GM23338 (cell line): Measurements from ENCODE around the gene G3BP1. TPM values are rescaled to one million over a fixed set of nuclear protein-coding genes. Genes with fewer than 3 reads are reported as not detected.

Source experiments
- ATAC-seq: fragments of 200-7000 bp; cut with Tn5 transposase; 3 replicates; pipeline ENCODE4 v1.9.1; 2020
- DNase-seq: peaks from one replicate; pipeline ENCODE4 v3.0.0-alpha.2; 2015; ENCODE audit warnings: low spot score
- H2AFZ ChIP-seq: fragments of 200-600 bp; sonication (generic); 2 replicates; pipeline ENCODE4 v1.8.0; 2016; ENCODE audit warnings: antibody characterized with exemption, mild to moderate bottlenecking, moderate library complexity
- H3F3A ChIP-seq: fragments of 200-600 bp; sonication (generic); replicated peaks from 2 replicates; pipeline ENCODE4 v1.8.0; 2017; ENCODE audit warnings: antibody characterized with exemption, mixed run types, low read depth
- H3K27ac ChIP-seq: fragments of 200-600 bp; sonication (generic); 2 replicates; pipeline ENCODE4 v1.6.1; 2016; ENCODE audit warnings: low read depth
- H3K27me3 ChIP-seq: fragments of 200-600 bp; sonication (generic); 2 replicates; pipeline ENCODE4 v1.8.0; 2016; ENCODE audit warnings: mild to moderate bottlenecking, mixed run types, moderate library complexity; ENCODE audit not compliant: insufficient read depth
- H3K36me3 ChIP-seq: fragments of 200-600 bp; sonication (generic); 2 replicates; pipeline ENCODE4 v1.8.0; 2016; ENCODE audit warnings: mild to moderate bottlenecking; ENCODE audit not compliant: insufficient read depth
- H3K4me1 ChIP-seq: fragments of 200-600 bp; sonication (generic); 2 replicates; pipeline ENCODE4 v1.8.0; 2016; ENCODE audit warnings: mild to moderate bottlenecking, moderate library complexity; ENCODE audit not compliant: insufficient read depth
- H3K4me2 ChIP-seq: fragments of 200-600 bp; sonication (generic); 2 replicates; pipeline ENCODE4 v1.7.1; 2017; ENCODE audit warnings: mixed run types
- H3K4me3 ChIP-seq: fragments of 200-600 bp; sonication (generic); 2 replicates; pipeline ENCODE4 v1.6.1; 2016; ENCODE audit warnings: mixed run types
- H3K79me2 ChIP-seq: fragments of 200-600 bp; sonication (generic); replicated peaks from 2 replicates; pipeline ENCODE4 v1.8.0; 2017; ENCODE audit warnings: mild to moderate bottlenecking; ENCODE audit not compliant: insufficient read depth
- H3K9me2 ChIP-seq: fragments of 200-600 bp; sonication (generic); 2 replicates; pipeline ENCODE4 v1.8.0; 2017; ENCODE audit not compliant: insufficient read depth
- H4K20me1 ChIP-seq: fragments of 200-600 bp; sonication (generic); replicated peaks from 2 replicates; pipeline ENCODE4 v1.8.0; 2017; ENCODE audit warnings: mild to moderate bottlenecking; ENCODE audit not compliant: insufficient read depth
- H3K27ac Mint-ChIP-seq: 2 replicates; pipeline ENCODE4 v1.8.0; 2020; ENCODE audit warnings: inconsistent platforms, mild to moderate bottlenecking, moderate library complexity, mixed read lengths
- H3K27me3 Mint-ChIP-seq: 3 replicates; pipeline ENCODE4 v1.8.0; 2022; ENCODE audit warnings: low read depth, mild to moderate bottlenecking, moderate library complexity, mixed read lengths, inconsistent platforms; ENCODE audit not compliant: insufficient read depth, poor library complexity
- H3K36me3 Mint-ChIP-seq: 3 replicates; pipeline ENCODE4 v1.8.0; 2021; ENCODE audit warnings: low read depth, mild to moderate bottlenecking, inconsistent platforms, moderate library complexity, mixed read lengths
- H3K4me1 Mint-ChIP-seq: 3 replicates; pipeline ENCODE4 v1.8.0; 2020; ENCODE audit warnings: mild to moderate bottlenecking, inconsistent platforms, mixed read lengths
- H3K4me3 Mint-ChIP-seq: 3 replicates; pipeline ENCODE4 v1.8.0; 2021; ENCODE audit warnings: moderate library complexity, mild to moderate bottlenecking, inconsistent platforms, mixed read lengths
- H3K9me3 Mint-ChIP-seq: 3 replicates; pipeline ENCODE4 v1.8.0; 2020; ENCODE audit warnings: moderate library complexity, mild to moderate bottlenecking, inconsistent platforms, mixed read lengths
- EZH2 ChIP-seq: fragments of 200-600 bp; sonication (generic); IDR thresholded peaks from one replicate; pipeline ENCODE4 v1.8.0; 2017; ENCODE audit warnings: antibody characterized with exemption, mild to moderate bottlenecking, low read depth; ENCODE audit not compliant: unreplicated experiment
- JUNB ChIP-seq: IDR thresholded peaks from one replicate; pipeline ENCODE4 v1.6.1; 2016; ENCODE audit warnings: antibody characterized with exemption; ENCODE audit not compliant: unreplicated experiment
- NANOG ChIP-seq: IDR thresholded peaks from 2 replicates; pipeline ENCODE4 v1.6.1; 2016; ENCODE audit warnings: antibody characterized with exemption, borderline replicate concordance
- ZNF114 ChIP-seq: fragments of 250-450 bp; sonication (Bioruptor Pico); IDR thresholded peaks from 2 replicates; pipeline ENCODE4 v1.5.0; 2020; ENCODE audit warnings: mild to moderate bottlenecking, moderate library complexity
- ZNF331 ChIP-seq: fragments of 250-450 bp; sonication (Bioruptor Pico); IDR thresholded peaks from 2 replicates; pipeline ENCODE4 v1.5.0; 2020; ENCODE audit warnings: low read depth, mild to moderate bottlenecking, moderate library complexity
- polyA plus RNA-seq: library from polyadenylated mRNA; unstranded; fragments of >200 nt; fragmentation: Nextera tagmentation; extraction: Ambion mirVana; gene quantifications from 2 replicates; pipeline ENCODE4 v1.2.1, GENCODE V29; 2016
- total RNA-seq: library from RNA; depleted of rRNA; stranded (reverse); fragments of >200 nt; shearing (Covaris generic); gene quantifications from 2 replicates; pipeline ENCODE4 v1.2.3, GENCODE V29; 2014
- TF ChIP-seq, protein P1 (sequence below), 2 experiments: fragments of 200-600 bp in 1 of 2; sonication (generic) in 1 of 2; conservative IDR thresholded peaks; 2 replicates each; pipeline versions ENCODE4 v1.5.1 to v1.6.1; 2016 to 2017; ENCODE audit warnings: antibody characterized with exemption in 2 of 2, low read depth in 2 of 2, mild to moderate bottlenecking in 2 of 2, moderate library complexity in 1 of 2
- TF ChIP-seq, protein P2 (sequence below): IDR thresholded peaks from one replicate; pipeline ENCODE4 v1.6.1; 2018; ENCODE audit warnings: antibody characterized with exemption; ENCODE audit not compliant: unreplicated experiment
- TF ChIP-seq, protein P3 (sequence below): IDR thresholded peaks from 2 replicates; pipeline ENCODE4 v1.6.1; 2016; ENCODE audit warnings: antibody characterized with exemption
- TF ChIP-seq, protein P4 (sequence below): fragments of 250-450 bp; sonication (Bioruptor Pico); IDR thresholded peaks from 2 replicates; pipeline ENCODE4 v1.5.0; 2020; ENCODE audit warnings: mild to moderate bottlenecking, moderate library complexity

G3BP1 gene
- total and polyA plus RNA-seq, 2 experiments from 2014 or later: 183 to 323 TPM

DNA sequence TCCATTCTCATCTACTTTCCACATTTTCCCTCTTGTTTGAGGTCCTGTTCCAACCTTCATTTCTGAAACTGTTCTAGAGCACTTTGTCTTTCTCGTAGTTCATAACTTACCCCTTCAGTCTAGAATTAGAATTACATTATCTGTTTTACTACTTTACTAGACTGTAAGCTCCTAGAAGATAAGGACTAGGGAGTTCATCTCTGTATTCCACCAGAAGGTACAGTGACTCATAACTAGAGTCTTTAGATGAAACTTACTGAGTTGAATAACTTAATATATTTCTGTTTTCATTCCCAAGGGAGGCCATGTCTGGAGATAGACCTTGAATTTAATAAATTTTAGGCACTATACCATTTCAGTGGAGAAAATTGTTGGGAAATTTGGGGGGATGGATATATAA is 38.7 kb downstream of the G3BP1 start (continued):
- no peak for TF ChIP-seq ZNF114 (CRISPR knock-in tag)
- TF ChIP-seq, protein P1, sequence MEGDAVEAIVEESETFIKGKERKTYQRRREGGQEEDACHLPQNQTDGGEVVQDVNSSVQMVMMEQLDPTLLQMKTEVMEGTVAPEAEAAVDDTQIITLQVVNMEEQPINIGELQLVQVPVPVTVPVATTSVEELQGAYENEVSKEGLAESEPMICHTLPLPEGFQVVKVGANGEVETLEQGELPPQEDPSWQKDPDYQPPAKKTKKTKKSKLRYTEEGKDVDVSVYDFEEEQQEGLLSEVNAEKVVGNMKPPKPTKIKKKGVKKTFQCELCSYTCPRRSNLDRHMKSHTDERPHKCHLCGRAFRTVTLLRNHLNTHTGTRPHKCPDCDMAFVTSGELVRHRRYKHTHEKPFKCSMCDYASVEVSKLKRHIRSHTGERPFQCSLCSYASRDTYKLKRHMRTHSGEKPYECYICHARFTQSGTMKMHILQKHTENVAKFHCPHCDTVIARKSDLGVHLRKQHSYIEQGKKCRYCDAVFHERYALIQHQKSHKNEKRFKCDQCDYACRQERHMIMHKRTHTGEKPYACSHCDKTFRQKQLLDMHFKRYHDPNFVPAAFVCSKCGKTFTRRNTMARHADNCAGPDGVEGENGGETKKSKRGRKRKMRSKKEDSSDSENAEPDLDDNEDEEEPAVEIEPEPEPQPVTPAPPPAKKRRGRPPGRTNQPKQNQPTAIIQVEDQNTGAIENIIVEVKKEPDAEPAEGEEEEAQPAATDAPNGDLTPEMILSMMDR (conservative IDR thresholded peaks at IDR 0.05; ENCODE audit: low read depth in 2 of 2): no peak
- TF ChIP-seq JUNB: no peak
- no peak for TF ChIP-seq ZNF331
- TF ChIP-seq NANOG: no peak

DNA sequence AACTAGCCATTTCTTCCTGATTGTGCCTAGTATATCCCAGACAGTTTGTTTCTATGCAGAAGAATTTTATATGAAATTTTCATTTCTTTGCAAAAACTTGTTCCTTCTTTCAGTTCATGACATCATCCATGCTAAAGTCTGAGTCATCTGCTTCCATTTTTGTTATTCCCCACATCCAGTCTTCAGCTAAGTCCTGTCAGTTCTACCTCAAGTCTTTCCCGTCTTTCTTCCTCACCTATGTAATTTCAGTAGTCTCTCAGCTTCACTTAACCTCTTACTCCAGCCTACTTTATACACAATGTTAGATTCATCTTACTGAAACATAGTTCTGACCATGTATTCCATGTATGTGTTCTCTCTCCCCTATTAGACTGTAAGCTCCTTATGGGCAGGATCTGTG is 39.1 kb downstream of the G3BP1 start:
- DNase-seq: no peak
- peaks cover 14% of the 10 kb centered on the region for H3K4me1 Mint-ChIP-seq
- Histone ChIP-seq H3K27ac (no peak overlapping the region), H2AFZ (no peak overlapping the region), H3K4me1 (peaks cover 5% of the 10 kb centered on the region; the same call in 1 of the 2 replicates), H3K9me2 (no peaks in the 10 kb centered on the region), H3K4me3 (no peak overlapping the region), H3K27me3 (no peaks in the 10 kb centered on the region), H4K20me1 (peaks cover 44% of the 10 kb centered on the region), H3F3A (no peaks in the 10 kb centered on the region), H3K4me2 (no peak overlapping the region), H3K36me3 (peaks cover 17% of the 10 kb centered on the region; the same call in 1 of the 2 replicates), H3K79me2 (peaks cover 50% of the 10 kb centered on the region)
- H3K27ac Mint-ChIP-seq: no peak overlapping the region
- ATAC-seq: no peak
- no peaks in the 10 kb centered on the region for H3K27me3 Mint-ChIP-seq
- peaks cover 85% of the 10 kb centered on the region for H3K36me3 Mint-ChIP-seq
- H3K9me3 Mint-ChIP-seq: no peaks in the 10 kb centered on the region
- H3K4me3 Mint-ChIP-seq: no peak overlapping the region
- TF ChIP-seq, protein P1 (conservative IDR thresholded peaks at IDR 0.05; ENCODE audit: low read depth in 2 of 2): no peak
- TF ChIP-seq NANOG (no peak), JUNB (no peak), ZNF331 (no peak), EZH2 (no peak), ZNF114 (CRISPR knock-in tag) (no peak)
- TF ChIP-seq, protein P2, sequence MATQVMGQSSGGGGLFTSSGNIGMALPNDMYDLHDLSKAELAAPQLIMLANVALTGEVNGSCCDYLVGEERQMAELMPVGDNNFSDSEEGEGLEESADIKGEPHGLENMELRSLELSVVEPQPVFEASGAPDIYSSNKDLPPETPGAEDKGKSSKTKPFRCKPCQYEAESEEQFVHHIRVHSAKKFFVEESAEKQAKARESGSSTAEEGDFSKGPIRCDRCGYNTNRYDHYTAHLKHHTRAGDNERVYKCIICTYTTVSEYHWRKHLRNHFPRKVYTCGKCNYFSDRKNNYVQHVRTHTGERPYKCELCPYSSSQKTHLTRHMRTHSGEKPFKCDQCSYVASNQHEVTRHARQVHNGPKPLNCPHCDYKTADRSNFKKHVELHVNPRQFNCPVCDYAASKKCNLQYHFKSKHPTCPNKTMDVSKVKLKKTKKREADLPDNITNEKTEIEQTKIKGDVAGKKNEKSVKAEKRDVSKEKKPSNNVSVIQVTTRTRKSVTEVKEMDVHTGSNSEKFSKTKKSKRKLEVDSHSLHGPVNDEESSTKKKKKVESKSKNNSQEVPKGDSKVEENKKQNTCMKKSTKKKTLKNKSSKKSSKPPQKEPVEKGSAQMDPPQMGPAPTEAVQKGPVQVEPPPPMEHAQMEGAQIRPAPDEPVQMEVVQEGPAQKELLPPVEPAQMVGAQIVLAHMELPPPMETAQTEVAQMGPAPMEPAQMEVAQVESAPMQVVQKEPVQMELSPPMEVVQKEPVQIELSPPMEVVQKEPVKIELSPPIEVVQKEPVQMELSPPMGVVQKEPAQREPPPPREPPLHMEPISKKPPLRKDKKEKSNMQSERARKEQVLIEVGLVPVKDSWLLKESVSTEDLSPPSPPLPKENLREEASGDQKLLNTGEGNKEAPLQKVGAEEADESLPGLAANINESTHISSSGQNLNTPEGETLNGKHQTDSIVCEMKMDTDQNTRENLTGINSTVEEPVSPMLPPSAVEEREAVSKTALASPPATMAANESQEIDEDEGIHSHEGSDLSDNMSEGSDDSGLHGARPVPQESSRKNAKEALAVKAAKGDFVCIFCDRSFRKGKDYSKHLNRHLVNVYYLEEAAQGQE: no peak
- TF ChIP-seq, protein P3, sequence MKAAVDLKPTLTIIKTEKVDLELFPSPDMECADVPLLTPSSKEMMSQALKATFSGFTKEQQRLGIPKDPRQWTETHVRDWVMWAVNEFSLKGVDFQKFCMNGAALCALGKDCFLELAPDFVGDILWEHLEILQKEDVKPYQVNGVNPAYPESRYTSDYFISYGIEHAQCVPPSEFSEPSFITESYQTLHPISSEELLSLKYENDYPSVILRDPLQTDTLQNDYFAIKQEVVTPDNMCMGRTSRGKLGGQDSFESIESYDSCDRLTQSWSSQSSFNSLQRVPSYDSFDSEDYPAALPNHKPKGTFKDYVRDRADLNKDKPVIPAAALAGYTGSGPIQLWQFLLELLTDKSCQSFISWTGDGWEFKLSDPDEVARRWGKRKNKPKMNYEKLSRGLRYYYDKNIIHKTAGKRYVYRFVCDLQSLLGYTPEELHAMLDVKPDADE: no peak
- TF ChIP-seq, protein P4, sequence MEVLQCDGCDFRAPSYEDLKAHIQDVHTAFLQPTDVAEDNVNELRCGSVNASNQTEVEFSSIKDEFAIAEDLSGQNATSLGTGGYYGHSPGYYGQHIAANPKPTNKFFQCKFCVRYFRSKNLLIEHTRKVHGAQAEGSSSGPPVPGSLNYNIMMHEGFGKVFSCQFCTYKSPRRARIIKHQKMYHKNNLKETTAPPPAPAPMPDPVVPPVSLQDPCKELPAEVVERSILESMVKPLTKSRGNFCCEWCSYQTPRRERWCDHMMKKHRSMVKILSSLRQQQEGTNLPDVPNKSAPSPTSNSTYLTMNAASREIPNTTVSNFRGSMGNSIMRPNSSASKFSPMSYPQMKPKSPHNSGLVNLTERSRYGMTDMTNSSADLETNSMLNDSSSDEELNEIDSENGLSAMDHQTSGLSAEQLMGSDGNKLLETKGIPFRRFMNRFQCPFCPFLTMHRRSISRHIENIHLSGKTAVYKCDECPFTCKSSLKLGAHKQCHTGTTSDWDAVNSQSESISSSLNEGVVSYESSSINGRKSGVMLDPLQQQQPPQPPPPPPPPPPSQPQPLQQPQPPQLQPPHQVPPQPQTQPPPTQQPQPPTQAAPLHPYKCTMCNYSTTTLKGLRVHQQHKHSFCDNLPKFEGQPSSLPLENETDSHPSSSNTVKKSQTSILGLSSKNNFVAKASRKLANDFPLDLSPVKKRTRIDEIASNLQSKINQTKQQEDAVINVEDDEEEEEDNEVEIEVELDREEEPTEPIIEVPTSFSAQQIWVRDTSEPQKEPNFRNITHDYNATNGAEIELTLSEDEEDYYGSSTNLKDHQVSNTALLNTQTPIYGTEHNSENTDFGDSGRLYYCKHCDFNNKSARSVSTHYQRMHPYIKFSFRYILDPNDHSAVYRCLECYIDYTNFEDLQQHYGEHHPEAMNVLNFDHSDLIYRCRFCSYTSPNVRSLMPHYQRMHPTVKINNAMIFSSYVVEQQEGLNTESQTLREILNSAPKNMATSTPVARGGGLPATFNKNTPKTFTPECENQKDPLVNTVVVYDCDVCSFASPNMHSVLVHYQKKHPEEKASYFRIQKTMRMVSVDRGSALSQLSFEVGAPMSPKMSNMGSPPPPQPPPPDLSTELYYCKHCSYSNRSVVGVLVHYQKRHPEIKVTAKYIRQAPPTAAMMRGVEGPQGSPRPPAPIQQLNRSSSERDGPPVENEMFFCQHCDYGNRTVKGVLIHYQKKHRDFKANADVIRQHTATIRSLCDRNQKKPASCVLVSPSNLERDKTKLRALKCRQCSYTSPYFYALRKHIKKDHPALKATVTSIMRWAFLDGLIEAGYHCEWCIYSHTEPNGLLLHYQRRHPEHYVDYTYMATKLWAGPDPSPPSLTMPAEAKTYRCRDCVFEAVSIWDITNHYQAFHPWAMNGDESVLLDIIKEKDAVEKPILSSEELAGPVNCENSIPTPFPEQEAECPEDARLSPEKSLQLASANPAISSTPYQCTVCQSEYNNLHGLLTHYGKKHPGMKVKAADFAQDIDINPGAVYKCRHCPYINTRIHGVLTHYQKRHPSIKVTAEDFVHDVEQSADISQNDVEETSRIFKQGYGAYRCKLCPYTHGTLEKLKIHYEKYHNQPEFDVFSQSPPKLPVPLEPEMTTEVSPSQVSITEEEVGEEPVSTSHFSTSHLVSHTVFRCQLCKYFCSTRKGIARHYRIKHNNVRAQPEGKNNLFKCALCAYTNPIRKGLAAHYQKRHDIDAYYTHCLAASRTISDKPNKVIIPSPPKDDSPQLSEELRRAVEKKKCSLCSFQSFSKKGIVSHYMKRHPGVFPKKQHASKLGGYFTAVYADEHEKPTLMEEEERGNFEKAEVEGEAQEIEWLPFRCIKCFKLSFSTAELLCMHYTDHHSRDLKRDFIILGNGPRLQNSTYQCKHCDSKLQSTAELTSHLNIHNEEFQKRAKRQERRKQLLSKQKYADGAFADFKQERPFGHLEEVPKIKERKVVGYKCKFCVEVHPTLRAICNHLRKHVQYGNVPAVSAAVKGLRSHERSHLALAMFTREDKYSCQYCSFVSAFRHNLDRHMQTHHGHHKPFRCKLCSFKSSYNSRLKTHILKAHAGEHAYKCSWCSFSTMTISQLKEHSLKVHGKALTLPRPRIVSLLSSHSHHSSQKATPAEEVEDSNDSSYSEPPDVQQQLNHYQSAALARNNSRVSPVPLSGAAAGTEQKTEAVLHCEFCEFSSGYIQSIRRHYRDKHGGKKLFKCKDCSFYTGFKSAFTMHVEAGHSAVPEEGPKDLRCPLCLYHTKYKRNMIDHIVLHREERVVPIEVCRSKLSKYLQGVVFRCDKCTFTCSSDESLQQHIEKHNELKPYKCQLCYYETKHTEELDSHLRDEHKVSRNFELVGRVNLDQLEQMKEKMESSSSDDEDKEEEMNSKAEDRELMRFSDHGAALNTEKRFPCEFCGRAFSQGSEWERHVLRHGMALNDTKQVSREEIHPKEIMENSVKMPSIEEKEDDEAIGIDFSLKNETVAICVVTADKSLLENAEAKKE (CRISPR knock-in tag): no peak
